GM21825 (cell line): ENCODE results near the gene SLC44A1.

Experiments used
- ATAC-seq: cut with Tn5 transposase; IDR thresholded peaks from one replicate; pipeline ENCODE4 v1.9.1; 2021; ENCODE audit warnings: mild to moderate bottlenecking, moderate library complexity; ENCODE audit not compliant: unreplicated experiment

The SLC44A1 gene

DNA sequence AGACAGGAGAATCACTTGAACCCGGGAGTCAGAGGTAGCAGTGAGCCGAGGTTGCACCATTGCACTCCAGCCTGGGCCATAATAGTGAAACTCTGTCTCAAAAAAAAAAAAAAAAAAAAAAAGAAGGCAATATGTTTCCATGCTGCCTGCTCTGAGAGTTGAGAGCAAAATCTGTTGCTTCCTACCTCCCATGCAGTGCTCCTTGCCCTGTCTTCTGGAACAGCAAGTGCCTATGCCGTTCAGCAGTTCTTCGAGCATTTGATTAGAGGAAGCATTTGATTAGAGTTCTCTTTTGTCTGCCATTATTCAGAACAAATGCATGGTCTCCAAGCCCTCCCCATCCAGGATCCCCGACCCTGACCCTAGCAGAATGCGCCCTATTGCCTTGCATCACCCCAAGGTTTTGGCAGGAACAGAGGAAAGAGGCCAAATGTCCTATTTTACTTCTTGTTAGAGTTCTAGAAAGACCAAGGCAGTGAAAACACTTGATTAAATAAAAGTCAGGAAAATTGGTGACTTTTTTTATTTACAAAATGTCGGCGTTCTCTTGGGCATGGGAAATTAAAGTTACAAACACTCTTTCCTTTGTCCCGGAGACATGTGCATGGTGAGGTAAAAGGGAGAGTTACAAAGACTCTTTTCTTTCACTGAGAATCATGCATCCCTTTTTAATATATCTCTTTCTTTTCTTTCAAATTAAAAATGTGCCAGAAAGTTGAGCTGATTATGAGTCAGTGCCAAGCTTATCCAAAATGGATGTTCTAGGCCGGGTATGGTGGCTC lies 175.6 kb downstream of the SLC44A1 start:
- ATAC-seq = no peak

DNA sequence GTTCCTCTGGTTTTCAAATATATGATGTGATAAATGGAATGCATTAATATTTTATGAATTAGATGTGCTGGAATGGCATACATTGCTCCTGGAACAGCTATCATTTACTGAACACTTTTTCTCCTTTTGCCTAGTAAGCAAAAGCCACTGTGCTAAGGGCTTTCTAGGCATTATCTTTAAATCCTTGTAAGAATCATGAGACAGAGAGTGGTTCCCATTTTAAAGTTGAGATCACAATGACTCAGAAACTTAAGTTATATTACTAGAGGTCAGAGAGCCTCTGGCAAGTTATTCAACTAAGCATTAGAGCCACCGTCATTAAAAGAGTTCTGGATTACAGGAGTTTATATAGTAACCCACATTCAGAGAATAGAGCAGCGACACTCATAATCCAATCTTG lies 176.7 kb downstream of the SLC44A1 start:
- ATAC-seq = no peak

GRCh38 chr9:105421864-105422263 lies 177.4 kb downstream of the SLC44A1 start:
- no peak for ATAC-seq

- ATAC-seq = no peak
Measured at GRCh38 chr9:105425816-105426433, 181.5 kb downstream of the SLC44A1 start.

DNA sequence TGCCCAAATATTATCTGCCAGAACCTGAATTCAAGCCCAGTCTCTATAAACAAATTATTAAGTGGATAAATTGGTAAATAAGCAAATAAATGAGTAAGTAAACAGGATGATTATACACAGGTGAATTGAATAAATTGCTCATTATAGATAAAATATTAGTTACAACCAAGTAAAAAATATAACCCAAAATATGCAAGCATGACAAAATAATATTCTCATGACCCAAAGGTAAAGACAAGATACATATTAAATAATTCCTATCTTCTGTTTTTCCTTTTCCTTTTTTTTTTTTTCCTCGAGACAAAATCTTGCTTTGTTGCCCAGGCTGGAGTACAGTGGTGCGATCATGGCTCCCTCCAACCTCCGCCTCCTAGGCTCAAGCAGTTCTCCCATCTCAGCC lies 182.2 kb downstream of the SLC44A1 start:
- ATAC-seq = no peak

GRCh38 chr9:105431424-105432246 lies 187.2 kb downstream of the SLC44A1 start:
- no peak for ATAC-seq

DNA sequence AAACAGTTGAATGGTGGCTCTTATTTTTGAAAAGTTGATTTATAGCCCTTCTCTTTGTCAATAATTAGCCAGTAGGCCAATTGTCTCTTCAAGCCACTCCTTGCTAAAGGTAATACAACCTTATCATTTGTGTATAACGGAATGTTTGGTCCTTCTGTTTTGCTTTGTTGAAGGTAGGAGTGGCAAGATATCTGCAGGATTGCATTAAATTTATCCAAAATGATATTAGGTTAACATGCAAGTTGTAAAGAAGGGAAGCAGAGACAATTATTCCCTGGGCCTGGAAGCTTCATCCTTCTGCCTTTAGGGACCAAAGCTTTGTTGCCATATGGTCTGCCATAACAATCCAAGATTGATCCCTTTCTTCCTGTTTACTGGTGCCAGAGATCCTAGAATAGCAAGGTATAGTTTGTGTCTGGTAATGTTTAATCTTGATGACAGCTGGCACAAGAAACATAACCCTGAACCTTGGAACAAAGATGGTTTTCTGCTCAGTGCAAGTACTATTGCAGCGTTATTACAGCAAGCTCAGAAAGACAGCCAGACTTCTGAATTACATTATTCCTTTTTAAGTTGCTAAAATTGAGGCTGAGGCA lies 187.9 kb downstream of the SLC44A1 start:
- ATAC-seq = no peak

GRCh38 chr9:105435453-105435852 lies 191.0 kb downstream of the SLC44A1 start:
- no peak for ATAC-seq

DNA sequence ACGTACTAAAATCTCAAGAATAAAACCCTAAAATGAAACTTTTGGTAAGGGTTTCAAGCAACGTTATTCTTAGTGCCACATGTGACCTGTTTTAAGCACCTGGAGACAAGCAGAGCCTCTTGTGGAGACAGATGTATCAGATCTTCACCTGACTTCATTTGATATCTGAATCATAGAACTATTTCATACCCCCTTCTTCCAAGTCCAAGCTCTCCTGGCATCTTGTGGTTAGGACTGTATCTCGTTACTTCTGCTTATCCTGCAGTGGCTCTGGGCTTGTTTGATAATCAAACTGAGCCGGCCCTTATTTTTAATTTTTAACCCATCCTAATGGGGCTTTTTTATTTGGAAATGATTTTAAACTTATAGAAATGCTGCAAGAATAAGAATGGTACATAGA lies 192.3 kb downstream of the SLC44A1 start:
- no peak for ATAC-seq

GRCh38 chr9:105437704-105438103 lies 193.3 kb downstream of the SLC44A1 start:
- no peak for ATAC-seq

DNA sequence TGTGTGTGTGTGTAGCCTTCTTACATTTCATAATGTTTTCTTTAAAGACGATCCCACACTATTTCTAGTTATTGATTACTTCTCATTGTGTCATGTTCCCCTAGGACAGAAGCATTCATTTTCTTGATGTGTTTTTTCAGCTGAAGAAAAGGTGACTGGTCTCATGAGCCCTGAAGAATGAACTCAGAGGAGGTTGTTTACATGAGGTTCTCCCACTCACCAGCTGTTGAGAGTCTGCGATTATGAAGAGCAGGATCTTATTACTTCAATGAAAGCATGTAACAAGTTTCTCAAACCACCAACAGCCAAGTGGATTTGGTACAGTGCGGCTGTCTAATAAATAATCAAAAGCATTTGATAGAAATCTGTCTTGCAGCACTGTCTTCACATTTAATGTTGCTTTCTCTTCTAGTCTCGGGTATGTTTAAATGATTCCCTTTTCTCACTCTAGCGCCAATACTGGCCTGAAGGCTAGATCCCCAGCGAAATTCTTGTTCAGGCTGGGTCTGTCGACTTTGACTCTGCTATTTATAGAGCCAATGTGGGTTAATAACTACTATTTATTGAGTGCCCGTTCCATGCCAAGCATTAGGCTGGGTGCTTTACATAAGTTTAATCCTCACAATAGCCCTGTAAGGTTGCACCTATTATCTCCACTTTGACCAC lies 193.8 kb downstream of the SLC44A1 start:
- no peak for ATAC-seq

DNA sequence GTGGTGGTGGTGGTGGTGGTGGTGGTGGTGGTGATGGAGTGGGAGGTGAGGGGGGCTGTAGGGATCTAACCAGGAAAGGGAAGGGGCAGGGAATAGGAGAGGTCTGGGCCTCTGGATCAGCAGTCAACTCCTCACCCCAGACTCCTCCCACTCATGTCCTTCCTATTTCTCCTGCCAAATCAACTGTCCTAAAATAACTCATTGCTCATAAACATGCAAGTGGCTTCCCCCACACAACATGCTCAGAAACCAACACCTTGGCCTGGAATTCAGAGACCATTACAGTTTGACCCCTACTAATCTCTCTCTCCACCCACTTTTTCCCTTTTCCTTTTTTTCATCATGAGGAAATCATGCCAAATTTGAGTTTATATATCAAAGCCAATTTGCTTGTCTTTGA lies 195.0 kb downstream of the SLC44A1 start:
- no peak for ATAC-seq

DNA sequence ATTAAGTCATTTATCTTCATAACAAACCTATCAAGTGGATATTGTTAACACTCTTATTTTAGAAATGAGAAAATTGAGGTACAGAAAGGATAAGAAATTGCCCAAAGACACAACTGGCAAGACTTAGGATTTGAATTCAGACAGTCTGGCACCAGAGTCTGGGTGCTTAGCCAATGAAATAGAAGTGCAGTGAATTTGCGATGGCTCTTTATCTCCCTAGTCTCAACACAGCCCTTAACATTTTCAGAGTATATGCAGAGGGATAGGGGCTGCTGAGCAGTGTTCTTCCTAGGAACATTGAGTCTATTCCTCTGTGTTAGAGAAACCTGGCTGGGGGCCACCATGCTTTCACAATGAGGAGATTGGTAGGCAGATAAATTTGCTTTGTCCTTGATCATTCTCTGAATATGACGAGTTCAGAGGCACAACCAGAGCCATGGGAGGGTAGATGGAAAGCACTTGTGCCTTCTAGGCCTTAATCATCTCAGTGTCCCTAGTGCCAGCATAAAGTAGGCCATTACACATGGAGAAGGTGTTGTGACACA lies 197.2 kb downstream of the SLC44A1 start:
- ATAC-seq = no peak

- no peak for ATAC-seq
Measured at GRCh38 chr9:105443121-105443520, 198.7 kb downstream of the SLC44A1 start.

DNA sequence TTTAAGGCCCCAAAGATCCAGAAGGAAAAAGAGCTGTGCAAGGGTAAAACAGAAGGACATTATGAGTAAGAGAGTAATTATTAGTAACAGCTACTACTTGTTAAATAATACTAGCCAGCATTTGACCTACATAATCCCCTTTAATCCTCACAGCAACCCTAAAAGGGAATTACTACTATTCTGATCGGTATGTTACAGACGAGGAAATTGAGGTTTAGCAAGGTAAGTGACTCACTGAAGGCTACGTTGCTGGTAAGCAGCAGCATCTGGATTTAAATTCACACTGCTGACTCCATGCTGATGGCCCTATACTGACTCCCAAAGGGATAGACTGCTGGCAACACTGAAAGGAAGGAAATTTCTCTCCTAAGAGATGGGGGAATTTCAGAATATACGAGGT lies 199.7 kb downstream of the SLC44A1 start:
- ATAC-seq = no peak

GRCh38 chr9:105445203-105445881 lies 200.9 kb downstream of the SLC44A1 start:
- ATAC-seq = no peak

DNA sequence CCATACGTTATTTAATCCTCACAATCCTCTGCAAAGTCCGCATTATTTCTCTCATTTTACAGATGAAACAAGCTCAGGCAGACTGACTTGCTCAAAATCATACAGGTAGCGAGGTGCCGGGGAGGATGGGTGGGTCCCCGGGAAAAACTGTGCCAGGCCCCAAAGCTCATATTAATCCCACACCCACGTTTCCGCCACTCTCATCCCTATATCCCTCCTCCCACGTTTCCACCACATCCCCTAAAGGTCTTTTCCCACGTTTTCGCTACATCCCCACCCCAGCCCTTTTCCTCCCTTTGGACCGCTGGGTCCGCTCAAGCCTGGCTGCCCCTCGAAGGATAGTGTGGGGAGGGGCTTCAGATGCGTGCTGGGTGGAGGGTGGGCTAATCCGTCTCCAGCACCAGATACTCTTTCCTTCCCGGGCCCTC lies 202.9 kb downstream of the SLC44A1 start:
- no peak for ATAC-seq

GRCh38 chr9:105447814-105448812 lies 203.7 kb downstream of the SLC44A1 start, which contains the start of gene FSD1L:
Gene FSD1L, plus strand, starts transcription at chr9:105448034. Its CDS starts 187 bp downstream, at chr9:105448221.
- peak; percentile 96 for ATAC-seq

GRCh38 chr9:105449081-105449480 lies 204.6 kb downstream of the SLC44A1 start:
- ATAC-seq = no peak
